ENCODE results near the gene FCAR.
"Not testable (repeated sequence)": the region's sequence is repeated elsewhere in the genome, so short reads cannot be mapped to it uniquely, and the experiment has no call there.

Gene FCAR

DNA sequence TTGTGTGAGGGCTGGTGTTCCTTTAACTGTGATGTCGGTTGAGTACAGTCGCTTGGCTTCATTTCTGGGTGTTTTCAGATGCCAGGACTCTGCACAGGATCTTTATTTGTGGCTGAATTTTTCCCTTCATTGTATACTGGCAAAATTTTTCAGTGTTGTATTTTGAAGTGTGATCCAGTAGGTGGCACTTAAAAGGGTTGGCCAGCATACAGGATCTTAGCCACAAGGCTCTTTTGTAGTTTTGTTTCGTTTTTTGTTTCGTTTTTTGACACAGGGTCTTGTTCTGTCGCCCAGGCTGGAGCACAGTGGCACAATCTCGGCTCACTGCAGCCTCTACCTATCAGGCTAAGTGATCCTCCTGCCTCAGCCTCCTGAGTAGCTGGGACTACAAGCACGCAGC lies 8.7 kb downstream of the FCAR start:
- Histone ChIP-seq H3K9ac (peak overlapping the region in 9 of 11 experiments; percentile 30 to 53 (median 45); a peak in 14 of 22 replicates), H3K4me1 (peaks cover 14 to 40% (median 33%) of the 10 kb centered on the region in 10 experiments), H4K20me1 (no peaks in the 10 kb centered on the region), H3K27me3 (peaks cover 0 to 16% (median 0%) of the 10 kb centered on the region in 11 experiments; a peak in 4 of 22 replicates), H3K9me3 (replicated peaks in 1 of 11) (no peaks in the 10 kb centered on the region), H3K36me3 (no peaks in the 10 kb centered on the region), H3K27ac (peak overlapping the region in 9 of 11 experiments; percentile 46 to 76 (median 64); a peak in 18 of 22 replicates), H3K4me3 (no peak overlapping the region; a peak in 1 of 20 replicates), H3K4me2 (peak overlapping the region; percentile 60 to 85 (median 65))
- no peak for TF ChIP-seq Cebpa-rat (IDR thresholded peaks at IDR 0.05)

GRCh38 chr19:54883228-54883627 lies 9.2 kb downstream of the FCAR start:
- peak overlapping the region; percentile 60 to 85 (median 65) for H3K4me2 ChIP-seq

DNA sequence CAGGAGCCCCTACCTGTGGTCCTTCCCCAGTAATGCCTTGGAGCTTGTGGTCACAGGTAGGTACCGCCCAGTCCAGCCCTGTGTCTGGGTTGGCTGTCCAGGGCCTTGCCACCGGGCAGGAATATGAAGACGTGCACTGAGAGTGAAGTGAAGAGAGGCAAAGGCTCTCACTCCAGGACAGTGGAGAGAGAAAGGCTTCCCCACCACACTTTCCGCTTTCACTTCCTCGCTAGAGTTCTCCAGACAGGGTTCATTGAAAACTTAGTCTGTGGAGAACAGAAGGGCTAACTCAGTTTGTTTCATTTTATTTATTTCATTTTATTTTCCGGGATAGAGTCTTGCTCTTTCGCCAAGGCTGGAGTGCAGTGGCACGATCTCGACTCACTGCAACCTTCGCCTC lies 14.2 kb downstream of the FCAR start:
- no peaks in the 10 kb centered on the region for H4K20me1 ChIP-seq
- no peaks in the 10 kb centered on the region for H3K27me3 ChIP-seq
- no peaks in the 10 kb centered on the region for H3K36me3 ChIP-seq
- no peaks in the 10 kb centered on the region for H3K9me3 ChIP-seq (replicated peaks in 1 of 11)
- H3K4me2 ChIP-seq, result peak overlapping the region in 1 of 11 experiments; percentile 52; a peak in 1 of 22 replicates
- peaks cover 2 to 9% (median 7%) of the 10 kb centered on the region in 10 experiments for H3K4me1 ChIP-seq
- no peak overlapping the region for H3K27ac ChIP-seq
- no peak for TF ChIP-seq Cebpa-rat (IDR thresholded peaks at IDR 0.05)
- H3K9ac ChIP-seq, result no peak overlapping the region
- no peak overlapping the region for H3K4me3 ChIP-seq

More at GRCh38 chr19:54883228-54883627, 9.2 kb downstream of the FCAR start:
- no peak for TF ChIP-seq Cebpa-rat (IDR thresholded peaks at IDR 0.05)
- Histone ChIP-seq H3K27ac (peak overlapping the region in 9 of 11 experiments; percentile 46 to 76 (median 64); a peak in 18 of 22 replicates), H3K4me1 (peaks cover 10 to 35% (median 29%) of the 10 kb centered on the region in 10 experiments), H3K9me3 (replicated peaks in 1 of 11) (no peaks in the 10 kb centered on the region), H3K27me3 (peaks cover 0 to 16% (median 0%) of the 10 kb centered on the region in 11 experiments; a peak in 4 of 22 replicates), H3K36me3 (no peaks in the 10 kb centered on the region), H4K20me1 (no peaks in the 10 kb centered on the region), H3K4me3 (no peak overlapping the region; a peak in 1 of 20 replicates), H3K9ac (peak overlapping the region in 9 of 11 experiments; percentile 30 to 53 (median 45); a peak in 15 of 22 replicates)

- Histone ChIP-seq H3K36me3 (no peaks in the 10 kb centered on the region), H3K4me2 (no peak overlapping the region), H3K9me3 (replicated peaks in 1 of 11) (no peaks in the 10 kb centered on the region), H3K4me1 (peaks cover 0 to 5% (median 0%) of the 10 kb centered on the region in 10 experiments; a peak in 2 of 20 replicates), H3K4me3 (no peak overlapping the region), H3K9ac (no peak overlapping the region), H4K20me1 (no peaks in the 10 kb centered on the region), H3K27ac (no peak overlapping the region), H3K27me3 (no peaks in the 10 kb centered on the region)
- TF ChIP-seq Cebpa-rat (IDR thresholded peaks at IDR 0.05), result no peak
Observed at GRCh38 chr19:54889566-54889965, 15.5 kb downstream of the FCAR start.

GRCh38 chr19:54893406-54893805 lies 19.4 kb downstream of the FCAR start:
- no peaks in the 10 kb centered on the region for H3K9me3 ChIP-seq (replicated peaks in 1 of 11)
- H3K27me3 ChIP-seq, result no peaks in the 10 kb centered on the region
- H3K4me3 ChIP-seq, result no peak overlapping the region
- no peak for TF ChIP-seq Cebpa-rat (IDR thresholded peaks at IDR 0.05)
- H3K27ac ChIP-seq, result no peak overlapping the region
- no peaks in the 10 kb centered on the region for H3K4me1 ChIP-seq
- no peaks in the 10 kb centered on the region for H4K20me1 ChIP-seq
- H3K4me2 ChIP-seq, result no peak overlapping the region
- no peak overlapping the region for H3K9ac ChIP-seq
- H3K36me3 ChIP-seq, result no peaks in the 10 kb centered on the region

DNA sequence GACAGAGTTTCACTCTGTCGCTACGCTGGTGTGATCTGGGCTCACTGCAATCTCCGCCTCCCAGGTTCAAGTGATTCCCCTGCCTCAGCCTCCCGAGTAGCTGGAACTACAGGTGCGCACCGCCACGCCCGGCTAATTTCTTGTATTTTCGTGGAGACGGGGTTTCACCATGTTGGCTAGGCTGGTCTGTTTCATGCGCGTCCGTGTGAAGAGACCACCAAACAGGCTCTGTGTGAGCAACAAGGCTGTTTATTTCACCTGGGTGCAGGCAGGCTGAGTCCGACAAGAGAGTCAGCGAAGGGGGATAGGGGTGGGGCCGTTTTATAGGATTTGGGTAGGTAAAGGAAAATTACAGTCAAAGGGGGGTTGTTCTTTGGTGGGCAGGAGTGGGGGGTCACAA lies 20.1 kb downstream of the FCAR start:
- not testable (repeated sequence) for H3K9ac ChIP-seq; H3K4me1 ChIP-seq; H3K27me3 ChIP-seq; H3K27ac ChIP-seq; H4K20me1 ChIP-seq; H3K4me3 ChIP-seq; H3K9me3 ChIP-seq (replicated peaks in 1 of 11); H3K4me2 ChIP-seq; H3K36me3 ChIP-seq

DNA sequence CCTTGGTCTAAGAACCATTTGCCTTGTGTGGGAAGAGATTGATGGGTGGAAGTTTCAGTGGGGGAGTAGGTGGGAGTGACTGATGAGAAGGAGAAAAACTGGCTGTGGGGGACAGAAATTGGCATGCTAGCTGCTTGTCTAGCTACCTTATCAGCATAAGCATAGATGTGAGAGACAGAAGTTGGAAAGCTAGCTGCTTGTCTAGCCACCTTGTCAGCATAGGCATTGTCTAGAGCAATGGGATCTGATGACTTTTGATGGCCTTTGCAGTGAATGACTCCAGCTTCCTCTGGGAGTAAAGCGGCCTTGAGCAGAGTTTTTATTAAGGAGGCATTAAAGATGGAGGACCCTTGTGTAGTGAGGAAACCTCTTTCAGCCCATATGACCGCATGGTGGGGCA lies 22.0 kb downstream of the FCAR start:
- no peak for TF ChIP-seq Cebpa-rat (IDR thresholded peaks at IDR 0.05)
- Histone ChIP-seq H3K4me3 (no peak overlapping the region), H3K27ac (no peak overlapping the region), H3K27me3 (no peaks in the 10 kb centered on the region), H3K9ac (no peak overlapping the region), H3K4me1 (peaks cover 0 to 8% (median 0%) of the 10 kb centered on the region in 10 experiments; a peak in 3 of 20 replicates), H3K9me3 (replicated peaks in 1 of 11) (no peaks in the 10 kb centered on the region), H4K20me1 (no peaks in the 10 kb centered on the region), H3K4me2 (no peak overlapping the region), H3K36me3 (no peaks in the 10 kb centered on the region)

DNA sequence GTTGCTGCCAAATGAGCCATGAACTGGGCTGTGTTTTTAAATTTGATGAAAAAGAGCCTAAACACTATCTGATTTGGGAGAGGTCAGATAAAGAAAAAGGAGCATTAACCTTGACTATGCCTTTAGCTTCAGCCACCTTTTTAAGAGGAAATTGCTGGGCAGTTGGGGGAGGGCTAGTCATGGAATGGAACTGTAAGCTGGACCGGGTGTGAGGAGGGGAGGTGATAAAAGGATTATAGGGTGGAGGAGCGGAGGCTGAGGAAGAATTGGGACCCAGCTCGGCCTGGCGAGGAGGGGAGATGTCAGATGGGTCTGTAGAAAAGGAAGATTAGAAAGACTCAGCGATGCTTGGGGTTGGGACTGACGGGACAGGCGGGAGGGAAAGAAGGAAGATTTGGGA lies 24.6 kb downstream of the FCAR start:
- H3K36me3 ChIP-seq; H3K27me3 ChIP-seq; H3K9ac ChIP-seq; H3K9me3 ChIP-seq (replicated peaks in 1 of 11); H3K4me2 ChIP-seq; H4K20me1 ChIP-seq; H3K4me3 ChIP-seq; H3K27ac ChIP-seq: not testable (repeated sequence)
- H3K4me1 ChIP-seq, result peaks cover 0 to 25% (median 0%) of the 10 kb centered on the region in 10 experiments; a peak in 5 of 20 replicates

DNA sequence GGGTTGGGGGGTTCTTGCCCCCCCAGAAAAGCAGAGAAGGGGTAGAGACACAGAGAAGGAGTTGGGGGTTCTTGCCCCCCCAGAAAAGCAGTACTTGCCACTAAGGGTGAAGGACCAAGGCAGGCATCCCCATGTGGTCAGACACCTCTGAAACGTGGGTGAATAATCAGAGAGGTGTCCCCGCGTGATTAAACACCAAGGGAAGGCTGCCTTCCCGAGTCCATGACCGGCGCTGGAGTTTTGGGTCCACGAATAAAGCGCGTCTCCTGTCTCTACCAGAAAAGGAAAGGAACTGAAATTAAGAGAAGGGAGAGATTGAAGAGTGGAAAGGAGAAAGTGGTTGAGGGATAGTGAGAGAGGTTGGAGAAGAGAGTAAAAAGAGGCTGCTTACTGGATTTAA lies 25.6 kb downstream of the FCAR start:
- H3K4me3 ChIP-seq; H3K9me3 ChIP-seq (replicated peaks in 1 of 11); H3K27me3 ChIP-seq; H3K9ac ChIP-seq; H3K36me3 ChIP-seq; H3K4me2 ChIP-seq; H3K27ac ChIP-seq; H4K20me1 ChIP-seq: not testable (repeated sequence)
- peaks cover 0 to 27% (median 1%) of the 10 kb centered on the region in 10 experiments; a peak in 13 of 20 replicates for H3K4me1 ChIP-seq

DNA sequence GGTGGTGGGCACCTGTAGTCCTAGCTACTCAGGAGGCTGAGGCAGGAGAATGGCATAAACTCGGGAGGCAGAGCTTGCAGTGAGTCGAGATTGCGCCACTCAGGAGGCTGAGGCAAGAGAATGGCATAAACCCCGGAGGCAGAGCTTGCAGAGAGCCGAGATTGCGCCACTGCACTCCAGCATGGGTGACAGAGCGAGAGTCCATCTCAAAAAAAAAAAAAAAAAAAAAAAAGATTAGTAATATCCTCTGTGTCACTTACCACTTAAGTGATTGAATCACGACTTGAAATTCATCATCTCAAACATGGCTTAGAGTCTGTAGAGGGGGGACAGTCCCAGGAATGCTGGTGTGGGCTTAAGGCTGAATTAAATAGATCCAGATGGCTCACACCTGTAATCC lies 27.1 kb downstream of the FCAR start:
- Histone ChIP-seq H3K4me2 (peak overlapping the region in 4 of 11 experiments; percentile 16 to 42 (median 36); a peak in 6 of 22 replicates), H3K27ac (peak overlapping the region in 2 of 11 experiments; percentile 22 to 56; a peak in 3 of 22 replicates), H3K4me1 (peaks cover 13 to 42% (median 16%) of the 10 kb centered on the region in 10 experiments)
- peak in 6 of 11 experiments; percentile 7 to 71 (median 43); a peak in 6 of 22 replicates for TF ChIP-seq Cebpa-rat (IDR thresholded peaks at IDR 0.05)
- not testable (repeated sequence) for H3K9me3 ChIP-seq (replicated peaks in 1 of 11); H3K36me3 ChIP-seq; H3K9ac ChIP-seq; H4K20me1 ChIP-seq; H3K27me3 ChIP-seq; H3K4me3 ChIP-seq

All from BLaER1 treated with 17β-estradiol and CSF1 and Interleukin-3, amounts not matched to agents 10 nM and 100 nM (cell line).